ENCODE data around the gene ANKRD63. TPM values are rescaled to one million over a fixed set of nuclear protein-coding genes. Genes with fewer than 3 reads are reported as not detected.

Gene ANKRD63
- total RNA-seq, 4 donors from 2014 or later: not detected

DNA sequence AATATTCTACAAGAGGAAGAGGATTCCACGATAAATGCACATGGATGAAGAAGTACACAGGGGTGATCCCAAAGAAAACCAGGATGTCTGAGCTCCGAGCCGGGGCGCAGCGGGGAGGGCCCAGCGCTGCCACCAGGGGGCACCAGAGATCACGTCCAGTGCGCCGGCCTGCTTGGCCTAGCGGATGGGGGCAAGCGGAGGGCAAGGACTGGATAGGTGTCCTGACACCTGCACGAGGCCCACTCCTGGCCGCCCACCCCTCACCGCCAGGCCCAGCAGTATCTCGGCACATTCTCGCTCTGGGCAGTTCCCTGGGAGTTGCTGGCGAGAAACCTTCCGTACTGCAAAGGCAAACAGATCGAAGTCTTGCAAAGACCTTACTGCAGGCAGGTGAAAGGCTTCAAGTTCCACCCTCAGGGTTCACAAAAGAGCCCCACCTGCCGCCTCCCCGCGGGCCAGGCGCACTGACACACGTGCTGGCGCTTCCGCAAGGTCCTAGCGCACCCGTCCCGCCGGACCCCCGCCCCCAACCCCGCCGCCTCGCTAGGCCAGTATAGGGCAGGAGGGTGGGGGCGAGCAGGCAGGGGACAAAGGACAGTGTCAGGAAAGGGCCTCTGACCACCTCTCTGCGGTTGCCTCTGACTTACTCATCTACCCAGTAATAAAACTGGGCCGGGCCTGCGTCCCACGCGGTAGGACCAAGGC lies 3.3 kb downstream of the ANKRD63 start:
- peaks cover 57% of the 10 kb centered on the region for H3K27me3 ChIP-seq
- no peaks in the 10 kb centered on the region for H3K36me3 ChIP-seq
- no peak overlapping the region for H3K27ac ChIP-seq
- peaks cover 3 to 35% (median 30%) of the 10 kb centered on the region in 4 donors for H3K4me1 ChIP-seq
- in situ Hi-C loops (cut with MboI; ENCODE audit: low pct_ligation_motif_present in 1 of 4, low pct_unique_long_range_greater_than_20kb in 1 of 4, low sequenced_read_pairs in 3 of 4) (loop anchor here in 3 of 4 donors (10.0 kb wide), 1 partner anchor 235 kb away; no protein-coding TSS in a partner anchor), intact Hi-C loops (cut with DNase I; ENCODE audit: low total_unique reads) (loop anchor here (2.0 to 5.0 kb wide), 2 partner anchors 143 to 231 kb away; no protein-coding TSS in a partner anchor)
- no peak overlapping the region for H3K4me3 ChIP-seq
- no peak for TF ChIP-seq POLR2A (IDR thresholded peaks at IDR 0.05)
- TF ChIP-seq, protein P1, sequence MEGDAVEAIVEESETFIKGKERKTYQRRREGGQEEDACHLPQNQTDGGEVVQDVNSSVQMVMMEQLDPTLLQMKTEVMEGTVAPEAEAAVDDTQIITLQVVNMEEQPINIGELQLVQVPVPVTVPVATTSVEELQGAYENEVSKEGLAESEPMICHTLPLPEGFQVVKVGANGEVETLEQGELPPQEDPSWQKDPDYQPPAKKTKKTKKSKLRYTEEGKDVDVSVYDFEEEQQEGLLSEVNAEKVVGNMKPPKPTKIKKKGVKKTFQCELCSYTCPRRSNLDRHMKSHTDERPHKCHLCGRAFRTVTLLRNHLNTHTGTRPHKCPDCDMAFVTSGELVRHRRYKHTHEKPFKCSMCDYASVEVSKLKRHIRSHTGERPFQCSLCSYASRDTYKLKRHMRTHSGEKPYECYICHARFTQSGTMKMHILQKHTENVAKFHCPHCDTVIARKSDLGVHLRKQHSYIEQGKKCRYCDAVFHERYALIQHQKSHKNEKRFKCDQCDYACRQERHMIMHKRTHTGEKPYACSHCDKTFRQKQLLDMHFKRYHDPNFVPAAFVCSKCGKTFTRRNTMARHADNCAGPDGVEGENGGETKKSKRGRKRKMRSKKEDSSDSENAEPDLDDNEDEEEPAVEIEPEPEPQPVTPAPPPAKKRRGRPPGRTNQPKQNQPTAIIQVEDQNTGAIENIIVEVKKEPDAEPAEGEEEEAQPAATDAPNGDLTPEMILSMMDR (IDR thresholded peaks at IDR 0.05): peak; percentile 95 to 99 (median 99)
- WGBS, 2 donors (ENCODE audit: low coverage in 1 of 2): 15 to 60% methylated on average over 4 to 40 of the region's 40 CpGs
- no peaks in the 10 kb centered on the region for H3K9me3 ChIP-seq
- peak; percentile 74 for DNase-seq

DNA sequence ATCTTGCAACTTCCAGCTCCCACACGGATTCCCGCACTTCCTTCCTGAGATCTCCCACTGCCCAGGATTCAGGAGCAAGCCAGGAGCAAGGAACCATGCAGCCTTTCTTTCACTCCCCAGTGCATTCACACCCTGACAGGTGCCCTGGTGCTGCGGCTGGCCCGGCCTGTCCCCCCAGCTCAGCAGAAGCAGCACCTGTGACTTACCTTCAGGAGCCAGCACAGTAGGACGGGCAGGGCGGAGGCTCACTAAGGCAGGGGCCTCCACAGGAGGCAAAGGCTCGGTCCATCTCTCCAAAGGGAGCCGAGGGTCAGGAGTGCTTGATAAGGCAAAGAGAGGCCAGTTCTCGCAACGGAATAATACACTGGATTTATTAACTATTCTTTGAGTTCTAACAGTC lies 4.8 kb downstream of the ANKRD63 start:
- 50 to 72% methylated on average over 2 to 10 of the region's 10 CpGs for WGBS, 2 donors (ENCODE audit: low coverage in 1 of 2)
- no peak overlapping the region for H3K4me3 ChIP-seq
- no peaks in the 10 kb centered on the region for H3K36me3 ChIP-seq
- in situ Hi-C loops (cut with MboI; ENCODE audit: low pct_ligation_motif_present in 1 of 4, low pct_unique_long_range_greater_than_20kb in 1 of 4, low sequenced_read_pairs in 3 of 4) (loop anchor here in 3 of 4 donors (10.0 kb wide), 1 partner anchor 233 kb away; no protein-coding TSS in a partner anchor), intact Hi-C loops (cut with DNase I; ENCODE audit: low total_unique reads) (loop anchor here (2.0 kb wide), 1 partner anchor 229 kb away; no protein-coding TSS in a partner anchor)
- H3K27ac ChIP-seq: no peak overlapping the region
- peaks cover 3 to 28% (median 25%) of the 10 kb centered on the region in 4 donors for H3K4me1 ChIP-seq
- H3K9me3 ChIP-seq: no peaks in the 10 kb centered on the region
- TF ChIP-seq POLR2A (IDR thresholded peaks at IDR 0.05) (no peak), EP300 (IDR thresholded peaks at IDR 0.05; ENCODE audit: low read depth) (no peak), POLR2AphosphoS5 (IDR thresholded peaks at IDR 0.05) (no peak)
- H3K27me3 ChIP-seq: peaks cover 43% of the 10 kb centered on the region
- DNase-seq: no peak

DNA sequence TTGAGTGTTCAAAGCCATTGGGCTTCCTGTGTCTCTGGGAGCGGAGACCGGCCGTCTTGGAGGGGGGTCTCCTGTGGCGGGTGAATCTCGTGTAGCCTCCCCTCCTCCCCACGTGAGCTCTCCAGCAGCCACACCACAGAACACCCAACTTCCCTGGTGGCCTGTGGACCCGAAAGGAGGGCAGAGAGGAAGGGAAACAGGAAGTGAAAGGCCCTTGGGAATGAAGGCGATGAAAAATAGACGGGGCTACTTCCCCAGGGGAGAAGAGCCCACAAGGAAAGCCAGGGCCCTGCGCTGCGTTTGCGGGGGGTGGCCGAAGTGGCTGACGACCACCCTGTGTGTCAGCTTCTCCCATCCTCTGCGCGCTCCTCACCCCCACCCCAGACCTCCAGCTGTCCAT lies 5.4 kb downstream of the ANKRD63 start:
- Histone ChIP-seq H3K4me1 (peaks cover 3 to 22% (median 19%) of the 10 kb centered on the region in 4 donors), H3K27me3 (peaks cover 37% of the 10 kb centered on the region), H3K9me3 (no peaks in the 10 kb centered on the region), H3K27ac (no peak overlapping the region), H3K4me3 (no peak overlapping the region), H3K36me3 (no peaks in the 10 kb centered on the region)
- intact Hi-C loops (cut with DNase I; ENCODE audit: low total_unique reads) (no loop called here), in situ Hi-C loops (cut with MboI; ENCODE audit: low pct_ligation_motif_present in 1 of 4, low pct_unique_long_range_greater_than_20kb in 1 of 4, low sequenced_read_pairs in 3 of 4) (loop anchor here in 3 of 4 donors (10.0 kb wide), 1 partner anchor 233 kb away; no protein-coding TSS in a partner anchor)
- TF ChIP-seq, protein P1 (IDR thresholded peaks at IDR 0.05): no peak
- no peak for TF ChIP-seq POLR2AphosphoS5 (IDR thresholded peaks at IDR 0.05)
- TF ChIP-seq EP300 (IDR thresholded peaks at IDR 0.05; ENCODE audit: low read depth): no peak
- no peak for TF ChIP-seq POLR2A (IDR thresholded peaks at IDR 0.05)
- 39 to 64% methylated on average over 3 to 16 of the region's 16 CpGs for WGBS, 2 donors (ENCODE audit: low coverage in 1 of 2)
- DNase-seq: no peak

DNA sequence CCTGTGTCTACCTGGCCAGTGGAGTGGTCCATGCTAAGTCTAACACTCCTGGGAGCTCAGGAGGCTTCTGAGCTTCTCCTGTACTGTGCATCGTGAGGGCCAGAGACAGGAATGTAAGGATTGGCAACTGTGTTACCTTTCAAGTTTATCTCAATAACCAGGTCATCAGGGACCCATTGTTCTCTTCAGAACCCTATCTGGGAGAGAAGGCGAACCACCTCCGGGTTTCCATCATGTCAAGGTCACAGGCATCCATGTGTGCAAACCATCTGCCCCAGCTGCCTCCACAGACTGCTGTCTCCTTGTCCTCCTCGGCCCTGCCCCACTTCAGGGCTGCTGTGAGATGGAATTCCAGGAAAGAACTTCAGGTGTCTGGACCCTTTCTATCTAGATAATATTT lies 5.9 kb downstream of the ANKRD63 start:
- Histone ChIP-seq H3K27me3 (peaks cover 32% of the 10 kb centered on the region), H3K27ac (no peak overlapping the region), H3K36me3 (no peaks in the 10 kb centered on the region), H3K4me3 (no peak overlapping the region), H3K4me1 (peaks cover 0 to 17% (median 14%) of the 10 kb centered on the region in 4 donors), H3K9me3 (no peaks in the 10 kb centered on the region)
- WGBS, 2 donors (ENCODE audit: low coverage in 1 of 2): 77% methylated on average over 4 of the region's 4 CpGs; no CpG with 5 or more reads in 1 of the 2 donors
- TF ChIP-seq, protein P1 (IDR thresholded peaks at IDR 0.05): no peak
- TF ChIP-seq POLR2A (IDR thresholded peaks at IDR 0.05) (no peak), EP300 (IDR thresholded peaks at IDR 0.05; ENCODE audit: low read depth) (no peak), POLR2AphosphoS5 (IDR thresholded peaks at IDR 0.05) (no peak)
- in situ Hi-C loops (cut with MboI; ENCODE audit: low pct_ligation_motif_present in 1 of 4, low pct_unique_long_range_greater_than_20kb in 1 of 4, low sequenced_read_pairs in 3 of 4) (loop anchor here in 3 of 4 donors (10.0 kb wide), 1 partner anchor 232 kb away; no protein-coding TSS in a partner anchor), intact Hi-C loops (cut with DNase I; ENCODE audit: low total_unique reads) (no loop called here)
- DNase-seq: no peak
